Measurements from ENCODE around the gene LRRC73.
"Not testable (repeated sequence)": the region's sequence is repeated elsewhere in the genome, so short reads cannot be mapped to it uniquely, and the experiment has no call there.

The LRRC73 gene

GRCh38 chr6:43459535-43459934 is 50.6 kb downstream of the LRRC73 start:
- no peak for DNase-seq

- not testable (repeated sequence) for DNase-seq
These were observed 52.0 kb downstream of the LRRC73 start for GRCh38 chr6:43458154-43458553.

DNA sequence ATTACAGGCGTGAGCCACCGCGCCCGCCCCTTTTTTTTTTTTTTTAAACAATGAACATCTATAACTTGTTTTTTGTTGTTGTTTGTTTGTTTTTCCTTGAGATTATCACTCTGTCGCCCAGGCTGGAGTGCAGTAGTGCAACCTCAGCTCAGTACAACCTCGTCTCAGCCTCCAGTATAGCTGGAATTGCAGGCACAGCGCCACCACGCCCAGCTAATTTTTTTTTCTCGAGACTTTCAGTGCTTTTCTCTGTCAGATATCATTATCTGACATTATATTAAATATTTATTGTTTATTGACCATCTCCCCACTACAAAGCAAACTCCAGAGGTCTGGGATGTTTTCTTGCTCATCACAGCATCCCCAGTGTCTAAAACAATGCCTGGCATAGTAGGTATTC is 52.5 kb downstream of the LRRC73 start:
- no peak for DNase-seq
